ENCODE measurements around the gene ZDHHC12.

The ZDHHC12 gene

DNA sequence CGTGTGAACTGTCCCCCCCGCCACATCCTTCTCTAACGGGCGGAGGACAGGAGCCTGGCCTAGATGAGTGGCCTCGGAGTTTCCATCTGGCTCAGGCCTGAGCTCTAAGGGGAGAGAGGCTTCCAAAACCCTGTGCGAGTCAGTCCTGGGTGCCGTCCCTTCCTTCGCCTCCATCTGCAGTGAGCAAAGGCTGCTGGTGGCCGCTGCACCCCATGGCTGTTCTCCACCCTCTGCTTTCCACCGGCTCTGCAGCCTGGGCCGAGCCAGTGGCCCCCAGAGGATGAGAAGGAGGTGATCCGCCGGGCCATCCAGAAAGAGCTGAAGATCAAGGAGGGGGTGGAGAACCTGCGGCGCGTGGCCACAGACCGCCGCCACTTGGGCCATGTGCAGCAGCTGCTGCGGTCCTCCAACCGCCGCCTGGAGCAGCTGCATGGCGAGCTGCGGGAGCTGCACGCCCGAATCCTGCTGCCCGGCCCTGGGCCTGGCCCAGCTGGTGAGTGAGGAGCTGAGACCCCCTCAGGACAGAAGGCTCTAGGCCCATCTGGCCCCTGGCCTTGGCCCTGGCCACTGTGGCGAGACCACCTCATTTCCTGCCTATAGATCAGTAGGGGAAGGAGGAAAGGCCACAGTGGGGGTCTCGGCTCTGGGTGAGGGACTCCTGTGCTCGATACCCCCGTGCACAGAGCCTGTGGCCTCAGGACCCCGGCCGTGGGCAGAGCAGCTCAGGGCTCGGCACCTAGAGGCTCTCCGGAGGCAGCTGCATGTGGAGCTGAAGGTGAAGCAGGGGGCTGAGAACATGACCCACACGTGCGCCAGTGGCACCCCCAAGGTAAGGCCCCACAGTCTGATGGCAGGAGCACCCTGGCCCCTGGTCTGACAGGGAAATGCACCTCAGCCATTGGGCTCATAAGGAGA lies 18.6 kb downstream of the ZDHHC12 start:
- in situ Hi-C loops (cut with MboI; ENCODE audit: low sequenced_read_pairs, unreplicated experiment), result no loop called here
- DNase-seq (ENCODE audit: low spot score), result peak; percentile 16
- TF ChIP-seq, protein P1, sequence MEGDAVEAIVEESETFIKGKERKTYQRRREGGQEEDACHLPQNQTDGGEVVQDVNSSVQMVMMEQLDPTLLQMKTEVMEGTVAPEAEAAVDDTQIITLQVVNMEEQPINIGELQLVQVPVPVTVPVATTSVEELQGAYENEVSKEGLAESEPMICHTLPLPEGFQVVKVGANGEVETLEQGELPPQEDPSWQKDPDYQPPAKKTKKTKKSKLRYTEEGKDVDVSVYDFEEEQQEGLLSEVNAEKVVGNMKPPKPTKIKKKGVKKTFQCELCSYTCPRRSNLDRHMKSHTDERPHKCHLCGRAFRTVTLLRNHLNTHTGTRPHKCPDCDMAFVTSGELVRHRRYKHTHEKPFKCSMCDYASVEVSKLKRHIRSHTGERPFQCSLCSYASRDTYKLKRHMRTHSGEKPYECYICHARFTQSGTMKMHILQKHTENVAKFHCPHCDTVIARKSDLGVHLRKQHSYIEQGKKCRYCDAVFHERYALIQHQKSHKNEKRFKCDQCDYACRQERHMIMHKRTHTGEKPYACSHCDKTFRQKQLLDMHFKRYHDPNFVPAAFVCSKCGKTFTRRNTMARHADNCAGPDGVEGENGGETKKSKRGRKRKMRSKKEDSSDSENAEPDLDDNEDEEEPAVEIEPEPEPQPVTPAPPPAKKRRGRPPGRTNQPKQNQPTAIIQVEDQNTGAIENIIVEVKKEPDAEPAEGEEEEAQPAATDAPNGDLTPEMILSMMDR (IDR thresholded peaks at IDR 0.05; ENCODE audit: borderline replicate concordance, control extremely low read depth, extremely low read depth, insufficient read depth, missing control alignments), result no peak

DNA sequence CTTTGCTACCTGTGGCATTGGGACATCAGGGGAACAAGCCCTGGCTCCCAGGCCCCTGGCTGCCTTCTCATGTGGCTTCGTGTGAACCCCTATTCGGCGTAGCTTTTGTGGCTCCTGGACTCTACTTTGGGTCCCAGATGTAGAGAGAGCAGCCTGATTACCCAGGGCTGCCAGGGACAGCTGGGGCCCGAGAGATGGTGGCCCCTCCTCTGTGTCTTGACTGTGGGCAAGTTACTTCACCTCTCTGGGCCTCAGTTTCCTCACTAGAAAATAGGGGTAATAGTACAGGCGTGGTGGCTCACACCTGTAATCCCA lies 19.6 kb downstream of the ZDHHC12 start:
- in situ Hi-C loops (cut with MboI; ENCODE audit: low sequenced_read_pairs, unreplicated experiment), result no loop called here
- TF ChIP-seq, protein P1 (IDR thresholded peaks at IDR 0.05; ENCODE audit: borderline replicate concordance, control extremely low read depth, extremely low read depth, insufficient read depth, missing control alignments), result no peak
- DNase-seq (ENCODE audit: low spot score), result no peak

DNA sequence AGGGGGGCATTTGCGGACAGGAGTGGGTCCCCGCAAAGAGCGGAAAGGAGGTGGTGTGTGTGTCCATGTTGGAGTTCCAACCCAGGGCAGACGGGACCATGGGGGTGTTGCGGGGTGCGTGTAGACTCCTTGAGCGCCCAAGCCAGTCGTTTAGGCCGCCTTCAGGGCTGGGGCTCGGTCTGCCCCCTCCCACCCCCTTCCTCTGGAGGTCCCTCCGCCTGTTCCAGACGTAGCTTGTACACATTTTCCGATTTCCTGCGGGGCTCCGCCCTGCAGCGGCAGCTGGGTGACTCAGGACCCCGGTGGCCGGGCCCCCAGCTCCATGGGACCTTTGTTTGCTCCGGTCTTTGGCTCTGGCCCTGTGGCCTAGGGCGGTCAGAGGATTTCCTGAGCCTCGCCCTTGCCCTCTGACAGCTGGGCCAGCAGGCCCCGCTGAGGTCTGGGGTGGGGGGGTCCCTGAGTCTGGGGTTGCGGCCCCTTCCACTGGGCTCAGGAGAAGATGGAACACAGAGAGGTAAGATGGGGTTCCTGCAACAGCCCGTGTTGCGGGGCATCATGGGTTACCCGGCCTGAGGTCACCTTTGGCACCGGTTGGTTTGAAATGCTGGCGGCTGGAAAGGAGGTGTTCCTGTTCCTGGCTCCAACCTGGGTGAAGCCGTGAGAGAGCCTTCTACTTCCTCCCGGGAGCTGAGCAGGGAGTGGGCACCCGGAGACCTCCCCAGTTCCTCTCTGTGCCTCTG lies 20.1 kb downstream of the ZDHHC12 start:
- in situ Hi-C loops (cut with MboI; ENCODE audit: low sequenced_read_pairs, unreplicated experiment), result no loop called here
- TF ChIP-seq, protein P1 (IDR thresholded peaks at IDR 0.05; ENCODE audit: borderline replicate concordance, control extremely low read depth, extremely low read depth, insufficient read depth, missing control alignments), result no peak
- DNase-seq (ENCODE audit: low spot score), result peak; percentile 53

DNA sequence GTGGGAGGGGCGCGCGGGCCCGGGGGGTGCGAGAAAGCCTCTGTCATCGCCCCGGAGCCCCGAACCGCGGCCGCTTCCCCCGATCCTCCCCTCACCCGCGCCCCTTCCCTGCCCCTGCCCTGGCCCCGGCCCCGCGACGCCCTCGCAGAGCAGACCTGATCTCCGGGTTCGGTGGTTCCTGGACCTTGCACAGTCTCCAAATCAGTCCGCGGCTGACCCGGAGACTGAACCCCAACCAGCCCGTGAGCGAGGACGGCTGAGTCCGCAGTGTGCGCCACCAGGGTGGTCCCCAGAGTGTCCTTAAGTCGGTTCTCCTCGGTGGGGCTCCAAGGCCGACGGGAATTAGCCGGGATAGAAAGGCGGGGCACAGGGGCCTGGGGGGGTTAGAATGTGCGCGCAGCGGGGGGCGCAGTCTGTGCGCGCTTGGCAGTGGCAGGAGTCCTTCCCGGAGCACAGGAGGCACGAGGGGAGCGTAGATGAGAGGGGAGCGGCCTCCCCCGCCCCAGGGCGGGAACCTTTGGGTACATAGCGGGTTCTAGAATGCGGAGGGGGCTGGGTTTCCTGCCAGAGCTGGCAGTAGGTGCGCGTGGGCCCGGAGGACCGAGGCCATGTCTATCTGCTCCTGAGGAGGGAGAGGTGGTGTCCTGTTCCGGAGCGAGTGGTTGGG lies 20.8 kb downstream of the ZDHHC12 start:
- TF ChIP-seq, protein P1 (IDR thresholded peaks at IDR 0.05; ENCODE audit: borderline replicate concordance, control extremely low read depth, extremely low read depth, insufficient read depth, missing control alignments), result no peak
- peak; percentile 75 for DNase-seq (ENCODE audit: low spot score)
- in situ Hi-C loops (cut with MboI; ENCODE audit: low sequenced_read_pairs, unreplicated experiment), result no loop called here

DNA sequence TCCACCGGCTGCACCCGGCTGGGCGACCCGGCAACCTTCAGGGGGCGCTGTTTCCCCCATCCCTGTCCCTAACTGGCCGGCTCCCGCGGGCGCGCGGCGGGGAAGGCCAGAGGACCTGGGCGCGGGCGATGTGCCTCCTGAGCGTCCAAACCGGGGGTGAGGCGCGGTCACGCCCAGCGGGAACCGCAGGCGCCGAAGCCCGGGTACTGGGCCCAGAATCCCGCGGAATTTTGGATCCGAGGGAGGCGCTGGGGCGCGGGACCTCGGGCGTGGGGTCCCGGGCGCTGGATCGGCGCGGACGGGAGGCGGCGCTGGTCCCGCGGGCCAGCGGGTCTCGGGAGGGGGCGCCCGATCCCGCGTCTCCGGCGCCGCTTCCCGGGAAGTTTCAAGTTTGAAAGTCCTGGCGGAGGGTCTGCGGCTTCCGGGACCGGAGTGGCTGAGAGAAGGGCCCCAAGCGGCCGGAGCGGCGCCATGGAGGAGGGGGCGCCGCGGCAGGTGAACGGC lies 21.4 kb downstream of the ZDHHC12 start, which contains the start of gene PKN3:
Gene PKN3 (plus strand): TSS at position 59 of the 504 bp plus-strand sequence. CDS start 413 bp downstream, at position 472.
- DNase-seq (ENCODE audit: low spot score), result peak; percentile 97

More for the DNA sequence above, 21.4 kb downstream of the ZDHHC12 start, which contains the start of gene PKN3:
- in situ Hi-C loops (cut with MboI; ENCODE audit: low sequenced_read_pairs, unreplicated experiment), result no loop called here
- TF ChIP-seq, protein P1 (IDR thresholded peaks at IDR 0.05; ENCODE audit: borderline replicate concordance, control extremely low read depth, extremely low read depth, insufficient read depth, missing control alignments), result peak; percentile 94
